HG02970 (cell line): Measurements from ENCODE around the gene GEMIN4.
"Not testable (repeated sequence)": the region's sequence is repeated elsewhere in the genome, so short reads cannot be mapped to it uniquely, and the experiment has no call there.

Experiments
- ATAC-seq: cut with Tn5 transposase; IDR thresholded peaks from one replicate; pipeline ENCODE4 v1.9.1; 2021; ENCODE audit warnings: mild to moderate bottlenecking, moderate library complexity, moderate number of reproducible peaks; ENCODE audit not compliant: unreplicated experiment, low FRiP score

GEMIN4 gene

DNA sequence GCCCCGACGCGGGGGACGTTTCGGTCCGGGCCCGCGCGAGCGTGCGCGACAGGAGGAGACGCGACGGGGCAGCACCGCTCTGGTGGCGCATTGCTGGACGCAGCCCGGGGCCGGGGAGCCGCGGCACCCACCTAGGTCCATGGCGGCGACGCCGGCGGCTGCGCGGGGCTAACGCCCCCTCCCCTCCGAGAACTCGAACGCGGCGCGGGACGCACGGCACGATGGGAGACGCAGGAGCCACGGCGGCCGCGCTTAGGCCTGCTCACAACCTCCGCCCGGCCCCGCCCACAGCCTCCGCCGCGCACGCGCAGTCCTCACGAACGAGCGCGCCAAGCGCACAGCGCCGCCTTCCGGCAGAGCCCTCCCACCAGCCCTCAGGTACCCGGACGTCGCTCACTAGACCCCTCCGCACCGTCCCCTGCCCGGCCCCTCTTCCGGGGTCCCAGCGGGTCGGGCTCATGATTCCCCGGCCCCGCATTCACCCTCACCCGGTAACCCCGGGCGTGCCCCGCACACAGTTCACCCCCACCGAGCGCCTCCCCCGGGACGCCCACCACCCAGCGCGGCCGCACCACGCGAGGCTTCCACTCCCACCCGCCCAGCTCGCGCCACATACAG is at the start of gene GEMIN4:
TSS of gene GEMIN4 (minus strand) at position 263 of the 618 bp plus-strand sequence. CDS start at position 141, 122 bp downstream.
- peak; percentile 86 for ATAC-seq

DNA sequence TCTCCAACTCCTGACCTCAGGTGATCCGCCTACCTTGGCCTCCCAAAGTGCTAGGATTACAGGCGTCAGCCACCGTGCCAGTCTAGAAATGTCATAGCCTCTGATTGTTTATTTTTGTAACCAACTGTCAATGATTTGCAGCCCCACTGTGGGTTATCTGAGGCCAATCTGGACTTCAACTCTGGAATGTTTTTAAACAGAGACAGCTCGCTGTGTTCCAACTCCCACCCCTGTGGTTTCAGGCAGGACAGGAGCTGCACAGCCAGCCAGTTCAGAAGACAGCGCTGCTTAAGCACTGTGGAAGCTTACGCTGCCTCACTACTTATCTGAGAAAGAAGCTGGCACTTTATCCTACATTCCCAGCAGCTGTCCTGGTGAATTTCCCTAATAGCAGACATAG is 49.6 kb upstream of the GEMIN4 start:
- ATAC-seq, result no peak

- no peak for ATAC-seq
Observed at GRCh38 chr17:800446-801242, 48.6 kb upstream of the GEMIN4 start.

GRCh38 chr17:799261-799660 is 47.2 kb upstream of the GEMIN4 start:
- ATAC-seq, result no peak

DNA sequence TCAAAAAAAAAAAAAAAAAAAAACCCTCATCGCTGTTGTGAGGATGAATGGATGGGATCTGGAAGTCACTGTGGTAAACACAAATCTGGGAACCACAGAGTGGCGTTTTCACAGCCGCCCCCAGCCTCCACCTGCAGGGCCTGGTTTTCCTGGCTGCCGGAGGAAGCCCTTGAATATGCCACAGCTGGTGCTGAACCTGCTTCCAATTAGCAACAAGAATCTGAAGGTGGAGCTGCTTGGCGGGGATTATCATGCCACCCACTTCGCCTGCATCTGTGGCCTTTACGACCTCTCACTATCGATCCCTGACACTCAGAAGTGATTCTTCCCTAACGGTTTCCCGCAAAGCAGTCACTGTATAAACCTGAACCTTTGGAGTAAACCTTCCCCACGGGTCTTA is 46.2 kb upstream of the GEMIN4 start:
- no peak for ATAC-seq

GRCh38 chr17:797236-797840 is 45.3 kb upstream of the GEMIN4 start:
- no peak for ATAC-seq

DNA sequence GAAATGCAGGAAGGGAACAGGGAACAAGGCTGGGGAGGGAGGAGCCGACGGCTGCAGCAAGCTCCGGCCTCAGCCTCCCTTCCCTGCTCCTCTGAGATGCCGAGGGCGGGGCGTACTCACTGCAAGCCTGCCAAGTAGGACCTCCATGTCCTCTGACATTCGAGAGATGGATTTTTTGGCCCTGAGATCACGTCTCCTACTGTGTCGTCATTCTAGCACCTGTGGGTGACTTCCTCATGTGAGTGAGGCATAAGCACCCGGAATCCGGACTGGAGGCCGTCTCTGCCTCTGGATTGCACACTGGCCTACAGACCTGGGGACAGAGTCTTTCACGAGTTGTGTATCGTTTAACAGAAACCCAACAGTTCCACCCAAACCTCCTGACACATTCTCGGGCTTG is 44.5 kb upstream of the GEMIN4 start:
- ATAC-seq, result no peak

DNA sequence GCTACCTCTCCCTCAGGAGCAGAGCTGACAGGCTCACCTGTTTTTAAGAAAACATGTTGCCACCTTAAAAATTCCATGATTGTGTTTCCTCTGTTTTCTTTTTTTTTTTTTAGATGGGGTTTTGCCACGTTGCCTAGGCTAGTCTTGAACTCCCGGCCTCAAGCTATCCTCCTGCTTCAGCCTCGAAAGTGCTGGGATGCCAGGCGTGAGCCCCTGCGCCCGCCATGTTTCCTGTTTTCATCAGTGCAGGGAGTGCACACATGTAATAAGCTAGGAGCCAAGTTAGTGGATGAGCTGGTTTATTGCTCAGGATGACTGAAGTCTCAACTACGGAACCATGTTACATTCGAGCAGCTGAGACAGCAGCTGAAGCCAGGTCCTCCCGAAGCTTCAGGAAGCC is 43.7 kb upstream of the GEMIN4 start:
- ATAC-seq, result no peak

GRCh38 chr17:795276-795675 is 43.2 kb upstream of the GEMIN4 start:
- no peak for ATAC-seq

- ATAC-seq, result no peak
Observed at GRCh38 chr17:794876-795275, 42.8 kb upstream of the GEMIN4 start.

- no peak for ATAC-seq
Observed at GRCh38 chr17:792277-792676, 40.2 kb upstream of the GEMIN4 start.

- ATAC-seq, result no peak
Observed at GRCh38 chr17:791829-792228, 39.8 kb upstream of the GEMIN4 start.

DNA sequence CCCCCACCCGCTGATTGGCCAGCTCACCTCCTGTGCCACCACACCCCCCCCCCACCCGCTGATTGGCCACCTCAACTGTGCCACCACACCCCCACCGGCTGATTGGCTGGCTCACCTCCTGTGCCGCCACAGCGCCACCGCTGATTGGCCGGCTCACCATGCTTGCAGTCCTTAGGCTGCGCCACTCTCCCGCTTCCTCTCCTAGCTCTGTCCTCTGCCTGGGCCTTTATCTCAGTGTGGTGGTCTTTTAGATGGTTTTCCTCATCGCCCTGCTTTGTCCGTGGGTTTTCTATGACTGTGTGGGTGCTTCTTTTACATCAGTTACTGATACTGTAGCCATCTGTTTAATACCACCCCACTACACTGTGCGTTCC is 38.8 kb upstream of the GEMIN4 start:
- not testable (repeated sequence) for ATAC-seq

DNA sequence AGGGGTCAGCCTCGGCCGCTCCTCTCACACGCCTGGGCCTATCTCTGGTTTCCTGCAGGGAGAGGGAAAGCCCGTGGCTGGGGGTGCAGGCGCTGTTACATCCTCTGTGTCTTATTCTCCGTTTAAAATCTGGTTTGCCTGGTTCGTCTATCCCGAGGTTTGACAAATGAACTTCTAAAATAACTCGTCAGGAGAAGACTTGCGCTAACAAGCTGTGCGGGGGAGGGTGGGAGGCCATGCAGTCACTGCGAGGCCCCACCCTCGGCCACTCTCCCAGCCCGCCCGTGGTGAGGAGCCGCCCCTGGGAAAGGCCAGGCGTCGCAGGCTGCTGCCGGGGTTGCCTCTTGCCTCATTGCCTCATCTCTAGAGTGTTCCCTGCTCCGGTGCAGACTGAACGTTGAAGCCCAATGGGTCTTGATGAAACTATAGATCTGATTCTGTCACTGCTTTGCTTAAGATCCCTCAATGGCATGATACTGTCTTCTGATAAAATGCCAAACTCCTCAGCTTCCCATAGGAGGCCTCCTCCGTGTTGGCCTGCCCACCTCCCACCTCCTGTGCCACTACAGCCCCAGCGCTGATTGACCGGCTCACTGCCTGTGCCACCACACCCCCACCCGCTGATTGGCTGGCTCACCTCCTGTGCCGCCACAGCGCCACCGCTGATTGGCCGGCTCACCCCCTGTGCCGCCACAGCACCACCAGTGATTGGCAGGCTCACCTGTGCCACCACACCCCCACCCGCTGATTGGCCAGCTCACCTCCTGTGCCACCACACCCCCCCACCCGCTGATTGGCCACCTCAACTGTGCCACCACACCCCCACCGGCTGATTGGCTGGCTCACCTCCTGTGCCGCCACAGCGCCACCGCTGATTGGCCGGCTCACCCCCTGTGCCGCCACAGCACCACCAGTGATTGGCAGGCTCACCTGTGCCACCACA is 38.1 kb upstream of the GEMIN4 start:
- ATAC-seq, result not testable (repeated sequence)

- ATAC-seq, result no peak
Observed at GRCh38 chr17:789160-789840, 37.2 kb upstream of the GEMIN4 start.

DNA sequence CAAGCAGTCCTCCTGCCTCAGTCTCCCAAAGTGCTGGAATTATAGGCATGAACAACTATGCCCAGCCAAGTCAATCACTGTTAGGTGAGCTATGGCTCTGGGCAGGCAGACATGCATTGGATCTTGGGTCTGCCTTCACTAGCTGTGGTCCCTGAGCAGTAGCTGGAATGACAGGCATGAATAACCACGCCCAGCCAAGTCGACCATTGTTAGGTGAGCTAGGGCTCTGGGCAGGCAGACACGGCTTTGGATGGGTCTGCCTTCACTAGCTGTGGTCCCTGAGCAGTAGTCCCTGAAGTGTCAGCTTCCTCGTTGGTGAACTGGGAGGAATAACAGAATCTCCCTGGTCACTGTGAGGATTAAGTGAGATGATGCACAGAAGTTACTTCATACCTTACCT is 36.5 kb upstream of the GEMIN4 start:
- ATAC-seq, result no peak

- ATAC-seq, result no peak
Observed at GRCh38 chr17:787641-788221, 35.7 kb upstream of the GEMIN4 start.

DNA sequence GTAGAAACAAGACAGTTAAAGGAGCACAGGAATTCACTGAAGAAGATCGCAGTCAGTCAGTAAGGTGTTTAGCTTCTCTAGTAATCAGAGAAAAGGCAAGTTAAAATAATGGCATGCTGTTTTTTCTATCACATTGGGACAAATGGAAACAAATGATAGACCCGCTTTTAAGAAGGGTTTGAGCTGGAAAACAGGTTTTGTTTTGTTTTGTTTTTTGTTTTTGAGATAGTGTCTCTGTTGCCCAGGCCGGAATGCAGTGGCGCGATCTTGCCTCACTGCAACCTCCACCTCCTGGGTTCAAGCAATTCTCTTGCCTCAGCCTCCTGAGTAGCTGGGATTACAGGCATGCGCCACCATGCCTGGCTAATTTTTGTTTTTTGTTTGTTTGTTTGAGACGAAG is 33.8 kb upstream of the GEMIN4 start:
- not testable (repeated sequence) for ATAC-seq

DNA sequence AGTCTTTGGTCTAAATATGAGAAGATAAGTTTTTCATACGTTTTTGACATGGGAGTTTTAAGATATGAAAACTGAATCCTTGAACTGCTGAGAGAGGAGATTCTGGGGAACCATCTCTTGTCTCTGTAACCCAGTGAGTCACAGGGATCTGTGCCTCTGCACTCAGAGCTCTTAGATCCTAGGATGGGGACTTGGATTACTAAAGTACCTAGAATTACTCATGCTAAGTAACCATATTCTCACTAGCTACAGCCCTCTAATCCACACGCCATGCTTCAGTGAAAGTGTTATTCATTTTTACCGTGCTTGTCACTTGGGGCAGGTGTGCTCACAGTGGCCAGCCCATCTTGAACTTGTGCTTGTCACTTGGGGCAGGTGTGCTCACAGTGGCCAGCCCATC is 32.1 kb upstream of the GEMIN4 start:
- ATAC-seq, result no peak
